Measurements from ENCODE around the gene CLDND2. TPM values are rescaled to one million over a fixed set of nuclear protein-coding genes. Genes with fewer than 3 reads are reported as not detected.

The CLDND2 gene
- total and polyA plus RNA-seq, 2 experiments from 2014 or later: 1.2 to 7.2 TPM

- H3K9me3 ChIP-seq (ENCODE audit: low read depth): no peaks in the 10 kb centered on the region
- no peaks in the 10 kb centered on the region for H3K9me2 ChIP-seq (replicated peaks; ENCODE audit: insufficient read depth)
- WGBS (ENCODE audit: low lambda C conversion rate, missing lambda C conversion rate): 90% methylated on average over 8 of the region's 9 CpGs
- H3K4me2 ChIP-seq: no peak overlapping the region
- H3K36me3 ChIP-seq (replicated peaks; ENCODE audit: insufficient read depth, low read depth): no peaks in the 10 kb centered on the region
- TF ChIP-seq EZH2phosphoT487 (IDR thresholded peaks at IDR 0.05; ENCODE audit: low read depth, severe bottlenecking, unreplicated experiment): no peak
- no peaks in the 10 kb centered on the region for H4K20me1 ChIP-seq (ENCODE audit: insufficient read depth, poor library complexity, severe bottlenecking)
- no peaks in the 10 kb centered on the region for H3K27me3 ChIP-seq
- H3K79me2 ChIP-seq: no peaks in the 10 kb centered on the region
- H3K4me1 ChIP-seq (ENCODE audit: insufficient read depth): no peaks in the 10 kb centered on the region
- H3K4me3 ChIP-seq: no peak overlapping the region
- no peak for DNase-seq (ENCODE audit: low spot score)
- no peak overlapping the region for H2AFZ ChIP-seq
- H3K27ac ChIP-seq: no peak overlapping the region
Measured at GRCh38 chr19:51380379-51380778, 11.6 kb upstream of the CLDND2 start.

GRCh38 chr19:51377422-51377821 is 8.6 kb upstream of the CLDND2 start:
- no peak overlapping the region for H2AFZ ChIP-seq
- H3K4me2 ChIP-seq: no peak overlapping the region
- TF ChIP-seq EZH2 (IDR thresholded peaks at IDR 0.05; ENCODE audit: borderline replicate concordance) (no peak), CTCF (IDR thresholded peaks at IDR 0.05; ENCODE audit: poor library complexity) (no peak), EZH2phosphoT487 (IDR thresholded peaks at IDR 0.05; ENCODE audit: low read depth, severe bottlenecking, unreplicated experiment) (no peak)
- H3K27me3 ChIP-seq: no peaks in the 10 kb centered on the region
- H3K9me3 ChIP-seq (ENCODE audit: low read depth): no peaks in the 10 kb centered on the region
- H3K79me2 ChIP-seq: no peaks in the 10 kb centered on the region
- no peaks in the 10 kb centered on the region for H3K9me2 ChIP-seq (replicated peaks; ENCODE audit: insufficient read depth)
- H4K20me1 ChIP-seq (ENCODE audit: insufficient read depth, poor library complexity, severe bottlenecking): no peaks in the 10 kb centered on the region
- no peaks in the 10 kb centered on the region for H3K4me1 ChIP-seq (ENCODE audit: insufficient read depth)
- no peak for DNase-seq (ENCODE audit: low spot score)
- H3K36me3 ChIP-seq (replicated peaks; ENCODE audit: insufficient read depth, low read depth): no peaks in the 10 kb centered on the region
- H3K27ac ChIP-seq: no peak overlapping the region
- WGBS (ENCODE audit: low lambda C conversion rate, missing lambda C conversion rate): 89% methylated on average over 2 of the region's 2 CpGs
- no peak overlapping the region for H3K4me3 ChIP-seq

GRCh38 chr19:51375504-51376221 is 6.9 kb upstream of the CLDND2 start:
- Histone ChIP-seq H3K27me3 (no peaks in the 10 kb centered on the region), H3K36me3 (replicated peaks; ENCODE audit: insufficient read depth, low read depth) (no peaks in the 10 kb centered on the region), H3K4me3 (no peak overlapping the region), H3K4me2 (no peak overlapping the region), H3K79me2 (no peaks in the 10 kb centered on the region), H3K9me2 (replicated peaks; ENCODE audit: insufficient read depth) (no peaks in the 10 kb centered on the region), H2AFZ (no peak overlapping the region), H3K27ac (no peak overlapping the region), H3K9me3 (ENCODE audit: low read depth) (no peaks in the 10 kb centered on the region), H3K4me1 (ENCODE audit: insufficient read depth) (no peaks in the 10 kb centered on the region), H4K20me1 (ENCODE audit: insufficient read depth, poor library complexity, severe bottlenecking) (no peaks in the 10 kb centered on the region)
- TF ChIP-seq EZH2 (IDR thresholded peaks at IDR 0.05; ENCODE audit: borderline replicate concordance) (no peak), CTCF (IDR thresholded peaks at IDR 0.05; ENCODE audit: poor library complexity) (no peak), EZH2phosphoT487 (IDR thresholded peaks at IDR 0.05; ENCODE audit: low read depth, severe bottlenecking, unreplicated experiment) (no peak)
- 87% methylated on average over 11 of the region's 11 CpGs for WGBS (ENCODE audit: low lambda C conversion rate, missing lambda C conversion rate)
- DNase-seq (ENCODE audit: low spot score): no peak

- no peaks in the 10 kb centered on the region for H3K79me2 ChIP-seq
- H3K4me2 ChIP-seq: no peak within 1 kb of the TSS
- H3K27ac ChIP-seq: no peak within 1 kb of the TSS
- no peaks in the 10 kb centered on the region for H3K36me3 ChIP-seq (replicated peaks; ENCODE audit: insufficient read depth, low read depth)
- H3K9me3 ChIP-seq (ENCODE audit: low read depth): no peaks in the 10 kb centered on the region
- no peaks in the 10 kb centered on the region for H3K9me2 ChIP-seq (replicated peaks; ENCODE audit: insufficient read depth)
- no peak for TF ChIP-seq EZH2 (IDR thresholded peaks at IDR 0.05; ENCODE audit: borderline replicate concordance)
- H3K27me3 ChIP-seq: no peaks in the 10 kb centered on the region
- H3K4me1 ChIP-seq (ENCODE audit: insufficient read depth): peaks cover 7% of the 10 kb centered on the region
- H2AFZ ChIP-seq: no peak within 1 kb of the TSS
- WGBS (ENCODE audit: low lambda C conversion rate, missing lambda C conversion rate): 67% methylated on average over 9 of the region's 9 CpGs
- H4K20me1 ChIP-seq (ENCODE audit: insufficient read depth, poor library complexity, severe bottlenecking): no peaks in the 10 kb centered on the region
- no peak within 1 kb of the TSS for H3K4me3 ChIP-seq
- DNase-seq (ENCODE audit: low spot score): no peak
Measured at GRCh38 chr19:51372649-51373504, 4.1 kb upstream of the CLDND2 start, which contains the start of gene NKG7. Gene NKG7, minus strand, starts transcription at chr19:51372654. Its CDS starts 119 bp downstream, at chr19:51372535.

All from hepatocyte (in vitro differentiated cells).